ENCODE measurements around the gene MYH10. TPM values are rescaled to one million over a fixed set of nuclear protein-coding genes. Genes with fewer than 3 reads are reported as not detected.
"Not testable (repeated sequence)": the region's sequence is repeated elsewhere in the genome, so short reads cannot be mapped to it uniquely, and the experiment has no call there.

Gene MYH10
- total RNA-seq, 2 experiments from 2014 or later, result 8.3 to 10.3 TPM

- ChIA-PET POLR2A (no interaction called here), CTCF (no interaction called here)
- H3K9me3 Mint-ChIP-seq, result no peaks in the 10 kb centered on the region
- H3K36me3 Mint-ChIP-seq (ENCODE audit: low read depth), result no peaks in the 10 kb centered on the region
- H3K4me1 Mint-ChIP-seq, result no peaks in the 10 kb centered on the region
- peaks cover 11% of the 10 kb centered on the region for H3K27me3 Mint-ChIP-seq
- DNase-seq, result no peak
- H3K27ac Mint-ChIP-seq, result no peak overlapping the region
- no peak overlapping the region for H3K4me3 Mint-ChIP-seq
Observed at GRCh38 chr17:8552577-8553320, 77.8 kb downstream of the MYH10 start.

- Mint-ChIP-seq H3K9me3 (no peaks in the 10 kb centered on the region), H3K4me3 (no peak overlapping the region), H3K27me3 (no peaks in the 10 kb centered on the region), H3K4me1 (no peaks in the 10 kb centered on the region), H3K27ac (no peak overlapping the region), H3K36me3 (ENCODE audit: low read depth) (no peaks in the 10 kb centered on the region)
- DNase-seq, result no peak
- POLR2A ChIA-PET, result no interaction called here
- CTCF ChIA-PET, result no interaction called here
Observed at GRCh38 chr17:8542599-8543502, 87.7 kb downstream of the MYH10 start.

GRCh38 chr17:8539976-8540375 lies 90.5 kb downstream of the MYH10 start:
- H3K4me3 Mint-ChIP-seq; H3K36me3 Mint-ChIP-seq (ENCODE audit: low read depth); H3K4me1 Mint-ChIP-seq; H3K27me3 Mint-ChIP-seq; H3K27ac Mint-ChIP-seq; H3K9me3 Mint-ChIP-seq; POLR2A ChIA-PET; DNase-seq: not testable (repeated sequence)
- CTCF ChIA-PET, result interaction anchor here (0.6 kb wide), 1 partner anchor 189 kb away, joined by 3 read pairs; no protein-coding TSS in a partner anchor

GRCh38 chr17:8537734-8538133 lies 92.8 kb downstream of the MYH10 start:
- CTCF ChIA-PET, result no interaction called here
- no peak overlapping the region for H3K4me3 Mint-ChIP-seq
- H3K36me3 Mint-ChIP-seq (ENCODE audit: low read depth), result no peaks in the 10 kb centered on the region
- no peaks in the 10 kb centered on the region for H3K9me3 Mint-ChIP-seq
- POLR2A ChIA-PET, result no interaction called here
- DNase-seq, result no peak
- H3K4me1 Mint-ChIP-seq, result no peaks in the 10 kb centered on the region
- no peaks in the 10 kb centered on the region for H3K27me3 Mint-ChIP-seq
- H3K27ac Mint-ChIP-seq, result no peak overlapping the region

GRCh38 chr17:8534498-8535188 lies 95.9 kb downstream of the MYH10 start:
- POLR2A ChIA-PET, result no interaction called here
- no peak overlapping the region for H3K27ac Mint-ChIP-seq
- H3K4me1 Mint-ChIP-seq, result no peaks in the 10 kb centered on the region
- H3K36me3 Mint-ChIP-seq (ENCODE audit: low read depth), result no peaks in the 10 kb centered on the region
- CTCF ChIA-PET, result interaction anchor here (1.1 to 1.3 kb wide), 2 partner anchors 26 to 64 kb away, joined by 3 read pairs; no protein-coding TSS in a partner anchor
- H3K9me3 Mint-ChIP-seq, result no peaks in the 10 kb centered on the region
- no peak overlapping the region for H3K4me3 Mint-ChIP-seq
- no peak for DNase-seq
- H3K27me3 Mint-ChIP-seq, result no peaks in the 10 kb centered on the region

GRCh38 chr17:8532021-8532420 lies 98.5 kb downstream of the MYH10 start:
- ChIA-PET POLR2A (no interaction called here), CTCF (no interaction called here)
- Mint-ChIP-seq H3K27ac (no peak overlapping the region), H3K9me3 (no peaks in the 10 kb centered on the region), H3K4me3 (no peak overlapping the region), H3K27me3 (no peaks in the 10 kb centered on the region), H3K4me1 (no peaks in the 10 kb centered on the region), H3K36me3 (ENCODE audit: low read depth) (no peaks in the 10 kb centered on the region)
- no peak for DNase-seq

- POLR2A ChIA-PET, result no interaction called here
Observed at GRCh38 chr17:8522577-8522976, 107.9 kb downstream of the MYH10 start.

GRCh38 chr17:8520981-8521380 lies 109.5 kb downstream of the MYH10 start:
- H3K27me3 Mint-ChIP-seq, result no peaks in the 10 kb centered on the region
- ChIA-PET CTCF (no interaction called here), POLR2A (interaction anchor here (0.6 kb wide), 1 partner anchor 31 kb away, joined by 3 read pairs; no protein-coding TSS in a partner anchor)
- DNase-seq, result no peak
- no peak overlapping the region for H3K4me3 Mint-ChIP-seq
- no peaks in the 10 kb centered on the region for H3K9me3 Mint-ChIP-seq
- H3K4me1 Mint-ChIP-seq, result no peaks in the 10 kb centered on the region
- H3K36me3 Mint-ChIP-seq (ENCODE audit: low read depth), result no peaks in the 10 kb centered on the region
- H3K27ac Mint-ChIP-seq, result no peak overlapping the region

More at GRCh38 chr17:8522577-8522976, 107.9 kb downstream of the MYH10 start:
- CTCF ChIA-PET, result interaction anchor here (0.6 kb wide), 1 partner anchor 9 kb away, joined by 3 read pairs; no protein-coding TSS in a partner anchor
- Mint-ChIP-seq H3K27me3 (no peaks in the 10 kb centered on the region), H3K4me3 (no peak overlapping the region), H3K4me1 (no peaks in the 10 kb centered on the region), H3K9me3 (no peaks in the 10 kb centered on the region), H3K36me3 (ENCODE audit: low read depth) (no peaks in the 10 kb centered on the region), H3K27ac (no peak overlapping the region)
- DNase-seq, result no peak

- Mint-ChIP-seq H3K4me1 (no peaks in the 10 kb centered on the region), H3K4me3 (no peak overlapping the region), H3K36me3 (ENCODE audit: low read depth) (no peaks in the 10 kb centered on the region), H3K27me3 (no peaks in the 10 kb centered on the region), H3K27ac (no peak overlapping the region), H3K9me3 (no peaks in the 10 kb centered on the region)
- ChIA-PET POLR2A (no interaction called here), CTCF (no interaction called here)
- no peak for DNase-seq
Observed at GRCh38 chr17:8518850-8519249, 111.7 kb downstream of the MYH10 start.

GRCh38 chr17:8518326-8518725 lies 112.2 kb downstream of the MYH10 start:
- no peak overlapping the region for H3K4me3 Mint-ChIP-seq
- POLR2A ChIA-PET, result no interaction called here
- H3K9me3 Mint-ChIP-seq, result no peaks in the 10 kb centered on the region
- DNase-seq, result no peak
- H3K4me1 Mint-ChIP-seq, result no peaks in the 10 kb centered on the region
- no peaks in the 10 kb centered on the region for H3K27me3 Mint-ChIP-seq
- H3K27ac Mint-ChIP-seq, result no peak overlapping the region
- H3K36me3 Mint-ChIP-seq (ENCODE audit: low read depth), result no peaks in the 10 kb centered on the region
- CTCF ChIA-PET, result no interaction called here

- H3K27ac Mint-ChIP-seq, result no peak overlapping the region
- no peaks in the 10 kb centered on the region for H3K4me1 Mint-ChIP-seq
- no peaks in the 10 kb centered on the region for H3K36me3 Mint-ChIP-seq (ENCODE audit: low read depth)
- no peaks in the 10 kb centered on the region for H3K27me3 Mint-ChIP-seq
- H3K9me3 Mint-ChIP-seq, result no peaks in the 10 kb centered on the region
- ChIA-PET CTCF (interaction anchor here (0.6 kb wide), 1 partner anchor 131 kb away, joined by 3 read pairs; no protein-coding TSS in a partner anchor), POLR2A (no interaction called here)
- no peak overlapping the region for H3K4me3 Mint-ChIP-seq
- DNase-seq, result no peak
Observed at GRCh38 chr17:8514801-8515200, 115.7 kb downstream of the MYH10 start.

- Mint-ChIP-seq H3K9me3 (no peaks in the 10 kb centered on the region), H3K4me3 (no peak overlapping the region), H3K27me3 (no peaks in the 10 kb centered on the region), H3K36me3 (ENCODE audit: low read depth) (no peaks in the 10 kb centered on the region), H3K27ac (no peak overlapping the region), H3K4me1 (no peaks in the 10 kb centered on the region)
- CTCF ChIA-PET, result no interaction called here
- DNase-seq, result no peak
- POLR2A ChIA-PET, result no interaction called here
Observed at GRCh38 chr17:8506145-8506544, 124.4 kb downstream of the MYH10 start.
